Gastroesophageal sphincter (tissue), 3 donors: ENCODE measurements around the gene CDC27.

Experiments used
- CTCF ChIP-seq, 4 experiments: fragments of 200-600 bp in 2 of 4; fragments of 450-650 bp in 2 of 4; sonication (generic) in 1 of 4; IDR thresholded peaks; one replicate each; pipeline ENCODE4 v1.5.1; 2017 to 2019; ENCODE audit warnings: antibody characterized with exemption in 4 of 4, mild to moderate bottlenecking in 2 of 4, moderate library complexity in 2 of 4
- EP300 ChIP-seq: sonication (generic); formaldehyde crosslinking; IDR thresholded peaks from one replicate; pipeline ENCODE4 v1.6.1; 2017; ENCODE audit warnings: antibody characterized with exemption, mild to moderate bottlenecking
- POLR2A ChIP-seq, 2 donors: fragments of 450-650 bp; IDR thresholded peaks; one replicate each; pipeline ENCODE4 v1.6.1; 2017; ENCODE audit warnings: antibody characterized with exemption in 2 of 2, mild to moderate bottlenecking in 2 of 2, moderate library complexity in 1 of 2
- POLR2AphosphoS5 ChIP-seq: sonication (generic); formaldehyde crosslinking; IDR thresholded peaks from one replicate; pipeline ENCODE4 v1.6.1; 2017; ENCODE audit warnings: antibody characterized with exemption

- TF ChIP-seq CTCF (IDR thresholded peaks at IDR 0.05) (no peak), POLR2A (IDR thresholded peaks at IDR 0.05) (no peak), POLR2AphosphoS5 (no peak), EP300 (no peak)
These were observed 29.8 kb downstream of the CDC27 start for GRCh38 chr17:47159315-47159714.
